DND-41 (cell line): ENCODE data around the gene ABLIM1.

ENCODE experiments used
- EZH2 ChIP-seq: IDR thresholded peaks from 3 replicates; pipeline ENCODE4 v1.6.1; 2012; ENCODE audit warnings: borderline replicate concordance, low read depth, mild to moderate bottlenecking, moderate library complexity, low read length, inconsistent platforms; ENCODE audit not compliant: severe bottlenecking
- TF ChIP-seq, protein P1 (sequence below): IDR thresholded peaks from 2 replicates; pipeline ENCODE4 v1.5.1; 2012; ENCODE audit warnings: borderline replicate concordance, low read length, moderate library complexity, mild to moderate bottlenecking; ENCODE audit not compliant: poor library complexity, severe bottlenecking; ENCODE audit errors: extremely low read depth

DNA sequence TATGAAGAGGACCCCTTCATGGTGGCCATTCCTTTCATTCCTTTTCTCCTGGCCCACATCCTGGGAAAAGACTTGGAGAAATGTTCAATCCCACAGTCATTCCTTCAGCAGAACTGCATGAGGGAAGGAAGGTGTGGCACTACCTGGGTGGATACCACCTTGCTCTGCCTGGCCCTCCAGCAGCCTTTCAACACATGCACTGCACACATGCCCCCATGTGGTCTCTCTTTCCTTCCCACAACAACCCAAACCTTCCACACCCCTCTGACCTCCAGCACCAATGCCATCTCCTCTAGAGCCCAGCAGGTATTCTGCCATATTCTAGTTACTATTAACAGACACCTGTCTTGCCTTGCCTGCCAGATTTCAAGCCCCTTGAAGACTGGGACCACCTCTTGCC is 213.3 kb downstream of the ABLIM1 start:
- TF ChIP-seq, protein P1, sequence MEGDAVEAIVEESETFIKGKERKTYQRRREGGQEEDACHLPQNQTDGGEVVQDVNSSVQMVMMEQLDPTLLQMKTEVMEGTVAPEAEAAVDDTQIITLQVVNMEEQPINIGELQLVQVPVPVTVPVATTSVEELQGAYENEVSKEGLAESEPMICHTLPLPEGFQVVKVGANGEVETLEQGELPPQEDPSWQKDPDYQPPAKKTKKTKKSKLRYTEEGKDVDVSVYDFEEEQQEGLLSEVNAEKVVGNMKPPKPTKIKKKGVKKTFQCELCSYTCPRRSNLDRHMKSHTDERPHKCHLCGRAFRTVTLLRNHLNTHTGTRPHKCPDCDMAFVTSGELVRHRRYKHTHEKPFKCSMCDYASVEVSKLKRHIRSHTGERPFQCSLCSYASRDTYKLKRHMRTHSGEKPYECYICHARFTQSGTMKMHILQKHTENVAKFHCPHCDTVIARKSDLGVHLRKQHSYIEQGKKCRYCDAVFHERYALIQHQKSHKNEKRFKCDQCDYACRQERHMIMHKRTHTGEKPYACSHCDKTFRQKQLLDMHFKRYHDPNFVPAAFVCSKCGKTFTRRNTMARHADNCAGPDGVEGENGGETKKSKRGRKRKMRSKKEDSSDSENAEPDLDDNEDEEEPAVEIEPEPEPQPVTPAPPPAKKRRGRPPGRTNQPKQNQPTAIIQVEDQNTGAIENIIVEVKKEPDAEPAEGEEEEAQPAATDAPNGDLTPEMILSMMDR: no peak
- TF ChIP-seq EZH2: no peak
